ENCODE results near the gene KCNMB4.

- TF ChIP-seq GATA2 (IDR thresholded peaks at IDR 0.05; ENCODE audit: low read depth, low read length) (no peak), GATA3 (IDR thresholded peaks at IDR 0.05; ENCODE audit: low read depth, low read length) (no peak)
These were observed 6.8 kb downstream of the KCNMB4 start for GRCh38 chr12:70372881-70373280.

Measured in SH-SY5Y (cell line).